GM21447 (cell line): ENCODE measurements around the gene ZNF169.
"Not testable (repeated sequence)": the region's sequence is repeated elsewhere in the genome, so short reads cannot be mapped to it uniquely, and the experiment has no call there.

Experiments
- ATAC-seq: cut with Tn5 transposase; IDR thresholded peaks from one replicate; pipeline ENCODE4 v1.9.1; 2021; ENCODE audit not compliant: unreplicated experiment

ZNF169 gene

GRCh38 chr9:94259077-94259862, at the start of gene ZNF169:
Gene ZNF169, plus strand, starts transcription at chr9:94259298. Its CDS starts 19,515 bp downstream, at chr9:94278813.
- ATAC-seq = peak; percentile 100

GRCh38 chr9:94210616-94211603, 48.2 kb upstream of the ZNF169 start:
- ATAC-seq = no peak

GRCh38 chr9:94212091-94212490, 47.0 kb upstream of the ZNF169 start:
- ATAC-seq = no peak

DNA sequence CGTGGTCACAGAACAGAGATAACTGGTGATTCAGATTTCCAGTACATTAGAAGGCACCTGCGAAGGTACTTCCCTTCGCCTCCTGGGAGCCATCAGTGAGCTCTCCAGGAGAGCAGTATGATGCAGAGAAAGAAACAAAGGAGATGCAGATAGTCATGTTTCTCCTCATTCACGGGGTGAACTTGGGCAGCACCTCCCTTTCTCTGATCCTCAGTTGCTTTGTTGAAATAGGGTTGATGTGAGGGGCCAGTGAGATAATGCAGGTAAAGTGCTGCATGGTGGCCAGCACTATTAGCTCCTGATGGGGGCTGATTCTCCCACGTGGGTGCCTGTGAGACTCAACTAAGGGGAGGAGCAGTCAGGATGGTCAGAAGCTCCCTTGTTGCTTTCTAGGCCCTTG, 46.6 kb upstream of the ZNF169 start:
- ATAC-seq = no peak

GRCh38 chr9:94213511-94214124, 45.5 kb upstream of the ZNF169 start:
- ATAC-seq = peak; percentile 89

DNA sequence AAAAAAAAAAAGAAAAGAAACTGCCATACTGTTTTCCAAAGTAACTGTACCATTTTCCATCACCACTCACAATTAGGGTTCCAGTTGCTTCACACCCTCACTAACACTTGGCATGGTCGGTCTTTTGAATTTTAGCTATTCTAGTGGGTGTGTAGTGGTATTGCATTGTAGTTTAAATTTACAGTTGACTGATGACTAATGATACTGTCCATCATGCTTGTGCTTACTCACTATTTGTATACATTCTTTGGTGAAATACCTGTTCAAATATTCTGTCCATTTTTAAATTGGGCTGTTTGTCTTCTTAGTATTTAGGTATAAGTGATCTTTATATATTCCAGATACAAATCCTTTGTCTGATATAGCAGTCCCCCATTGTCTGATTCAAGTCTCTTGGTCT, 36.2 kb upstream of the ZNF169 start:
- no peak for ATAC-seq

- not testable (repeated sequence) for ATAC-seq
These were observed 33.7 kb upstream of the ZNF169 start for GRCh38 chr9:94225413-94225812.

DNA sequence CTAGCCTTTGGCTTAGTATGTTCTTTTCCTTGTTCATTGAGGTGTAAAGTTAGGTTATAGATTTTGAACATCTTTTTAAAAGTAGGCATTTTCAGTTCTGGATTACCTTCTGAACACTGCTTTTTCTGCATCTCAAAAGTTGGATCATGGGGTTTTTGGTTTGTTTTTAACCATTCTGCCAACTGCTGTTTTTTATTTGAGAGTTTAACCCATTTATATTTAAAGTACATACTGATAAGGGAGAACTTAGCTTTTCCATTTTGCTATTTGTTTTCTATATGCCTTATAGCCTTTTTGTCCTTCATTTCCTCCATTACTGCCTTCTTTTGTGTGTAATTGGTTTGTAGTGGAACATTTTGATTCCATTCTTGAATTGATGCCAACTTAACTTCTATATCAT, 30.5 kb upstream of the ZNF169 start:
- ATAC-seq = no peak

GRCh38 chr9:94232428-94232827, 26.7 kb upstream of the ZNF169 start:
- ATAC-seq = no peak

DNA sequence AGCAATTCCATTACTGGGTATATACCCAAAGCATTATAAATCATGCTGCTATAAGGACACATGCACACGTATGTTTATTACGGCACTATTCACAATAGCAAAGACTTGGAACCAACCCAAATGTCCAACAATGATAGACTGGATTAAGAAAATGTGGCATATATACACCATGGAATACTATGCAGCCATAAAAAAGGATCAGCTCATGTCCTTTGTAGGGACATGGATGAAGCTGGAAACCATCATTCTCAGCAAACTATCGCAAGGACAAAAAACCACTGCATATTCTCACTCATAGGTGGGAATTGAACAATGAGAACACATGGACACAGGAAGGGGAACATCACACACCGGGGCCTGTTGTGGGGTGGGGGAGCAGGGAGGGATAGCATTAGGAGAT, 18.0 kb upstream of the ZNF169 start:
- not testable (repeated sequence) for ATAC-seq

DNA sequence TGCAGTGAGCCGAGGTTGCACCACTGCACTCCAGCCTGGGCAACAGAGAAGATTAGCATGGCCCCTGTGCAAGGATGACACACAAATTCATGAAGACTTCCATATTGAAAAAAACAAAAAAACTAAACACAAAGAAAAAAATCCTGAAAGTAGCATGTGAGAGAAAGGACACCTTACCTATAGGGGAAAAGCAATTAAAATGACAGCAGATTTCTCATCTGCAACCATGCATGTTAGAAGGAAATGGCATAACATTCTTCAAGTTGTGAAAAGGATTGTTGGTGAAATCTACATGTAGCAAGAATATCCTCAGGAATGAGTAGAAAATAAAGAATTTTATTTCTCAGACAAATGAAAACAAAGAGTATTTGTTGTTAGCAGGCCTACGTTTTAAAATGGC, 13.4 kb upstream of the ZNF169 start:
- ATAC-seq = no peak

- ATAC-seq = no peak
These were observed 8.6 kb upstream of the ZNF169 start for GRCh38 chr9:94250456-94250855.

- no peak for ATAC-seq
These were observed 3.1 kb upstream of the ZNF169 start for GRCh38 chr9:94256007-94256406.

DNA sequence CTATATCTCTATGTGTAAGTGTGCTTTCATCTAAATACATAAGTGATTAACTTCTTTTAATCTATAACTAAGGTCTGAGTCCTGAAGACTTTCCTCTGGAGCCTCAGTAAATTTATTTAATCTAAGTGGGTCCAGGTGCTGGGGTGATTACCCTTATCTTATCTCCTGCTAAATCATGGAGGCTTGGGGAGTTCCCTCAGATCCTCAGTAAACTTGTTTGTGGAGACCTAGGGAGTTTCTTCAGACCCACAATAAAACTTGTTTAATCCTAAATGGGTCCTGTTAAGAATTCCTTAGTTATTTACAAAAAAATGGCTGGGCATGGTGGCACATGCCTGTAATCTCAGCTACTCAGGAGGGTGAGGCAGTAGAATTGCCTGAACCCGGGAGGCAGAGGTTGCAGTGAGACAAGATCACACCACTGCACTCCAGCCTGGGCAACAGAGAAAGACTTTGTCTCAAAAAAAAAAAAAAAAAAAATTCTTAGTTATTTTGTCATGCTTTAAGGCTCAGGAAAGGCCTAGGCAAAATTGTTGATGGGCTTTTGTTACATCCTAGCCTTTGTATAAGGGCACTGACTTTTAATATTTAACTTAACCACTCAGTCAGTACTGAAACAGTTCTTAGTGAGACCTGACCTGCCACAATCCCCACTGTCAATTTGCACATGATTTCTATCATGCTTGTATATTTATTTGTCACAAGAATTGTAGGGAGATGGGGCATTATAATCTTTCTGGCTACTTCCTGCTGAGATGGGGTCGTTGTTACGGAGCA, 6.7 kb downstream of the ZNF169 start:
- not testable (repeated sequence) for ATAC-seq

- no peak for ATAC-seq
These were observed 10.2 kb downstream of the ZNF169 start for GRCh38 chr9:94269264-94269663.

DNA sequence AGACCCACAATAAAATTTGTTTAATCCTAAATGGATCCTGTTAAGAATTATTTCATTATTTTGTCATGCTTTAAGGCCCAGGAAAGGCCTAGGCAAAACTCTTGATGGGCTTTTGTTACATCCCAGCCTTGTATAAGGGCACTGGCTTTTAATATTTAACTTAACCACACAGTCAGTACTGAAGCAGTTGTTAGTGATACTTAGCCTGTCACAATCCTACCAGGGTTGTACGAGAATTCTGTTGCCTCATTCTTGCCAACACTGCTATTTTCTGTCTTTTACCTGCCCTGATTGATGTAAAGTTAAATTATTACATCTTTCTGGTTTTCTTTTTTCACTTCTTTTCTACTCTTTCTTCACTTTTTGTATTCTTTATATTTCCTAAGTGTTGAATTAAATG, 10.9 kb downstream of the ZNF169 start:
- ATAC-seq = no peak

DNA sequence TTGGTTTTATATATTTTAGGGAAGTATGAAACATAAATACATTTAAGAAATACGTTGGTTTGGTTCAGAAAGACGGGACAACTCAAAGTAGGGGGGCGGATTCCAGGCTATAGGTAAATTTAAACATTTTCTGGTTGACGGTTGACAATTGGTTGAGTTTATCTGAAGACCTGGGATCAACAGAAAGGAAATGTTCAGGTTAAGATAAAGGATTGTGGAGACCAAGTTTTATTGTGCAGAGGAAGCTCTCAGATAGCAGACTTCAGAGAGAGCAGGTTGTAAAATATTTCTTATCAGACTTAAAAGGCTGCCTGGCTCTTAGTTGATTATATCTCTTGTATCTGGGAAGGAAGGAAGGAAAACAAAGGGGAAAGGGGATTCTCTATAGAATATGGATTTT, 17.9 kb downstream of the ZNF169 start:
- not testable (repeated sequence) for ATAC-seq

DNA sequence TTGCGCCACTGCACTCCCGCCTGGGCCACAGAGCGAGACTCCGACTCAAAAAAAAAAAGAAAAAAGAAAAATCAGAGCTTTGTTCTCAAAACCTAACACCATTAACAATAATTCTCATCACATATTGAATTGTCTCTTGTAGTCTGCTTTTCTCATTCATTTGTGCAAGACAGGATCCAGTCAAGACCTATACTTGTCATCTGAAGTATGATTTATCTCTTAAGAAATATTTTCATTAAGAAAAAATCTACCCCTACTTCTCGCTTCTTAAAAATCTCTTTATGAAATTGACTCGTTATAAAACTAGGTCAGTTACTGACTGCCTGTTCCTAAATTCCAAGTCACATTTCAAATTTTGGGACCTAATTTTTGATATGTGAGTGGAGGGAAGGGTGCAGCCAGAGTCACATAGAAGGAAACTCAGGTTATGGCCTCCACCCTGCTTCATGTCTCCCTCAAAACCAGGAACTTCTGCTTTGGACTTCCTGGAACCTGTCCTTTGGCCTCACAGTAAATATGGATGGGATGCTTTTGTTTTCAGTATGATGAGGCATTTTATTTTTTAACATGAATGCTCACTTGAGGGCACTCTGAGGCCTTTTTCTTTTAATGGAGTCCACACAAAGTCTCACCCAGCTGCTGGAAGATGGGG, 18.9 kb downstream of the ZNF169 start:
- no peak for ATAC-seq

DNA sequence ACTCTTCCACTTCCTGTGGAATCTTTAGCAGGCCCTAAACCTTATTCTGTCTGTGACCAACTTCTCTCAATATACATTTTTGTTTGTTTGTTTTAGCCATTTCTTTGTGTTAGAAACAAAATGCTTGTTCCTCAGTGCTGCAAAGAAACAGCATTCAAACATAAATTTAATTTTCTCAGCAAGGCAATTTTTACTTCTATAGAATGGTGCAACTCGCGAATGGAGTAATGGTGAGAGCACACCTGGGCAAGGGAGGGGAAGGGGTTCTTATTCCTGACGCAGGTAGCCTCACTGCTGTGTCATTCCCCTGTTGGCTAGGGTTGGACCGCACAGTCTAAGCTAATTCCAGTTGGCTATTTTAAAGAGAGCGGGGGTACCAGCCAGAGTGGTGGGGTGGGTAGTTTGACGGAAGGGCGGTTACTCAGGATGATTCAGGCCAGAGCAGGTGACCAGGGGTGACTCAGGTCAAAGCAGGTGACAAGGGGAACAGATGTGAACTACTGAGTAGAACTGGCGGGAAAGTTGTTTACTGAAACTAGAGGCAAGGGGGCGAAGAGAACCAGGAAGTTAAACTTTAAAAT, 21.4 kb downstream of the ZNF169 start:
- ATAC-seq = no peak

- ATAC-seq = no peak
These were observed 22.0 kb downstream of the ZNF169 start for GRCh38 chr9:94281101-94281500.
